PFSK-1 (cell line): Measurements from ENCODE around the gene TRUB2.

ENCODE experiments used
- FOXP2 ChIP-seq: optimal IDR thresholded peaks from 2 replicates; pipeline ENCODE3; 2011; ENCODE audit warnings: borderline replicate concordance, control low read depth, inconsistent platforms; ENCODE audit not compliant: insufficient read depth; ENCODE audit errors: extremely low read length, extremely low read depth
- POLR2AphosphoS5 ChIP-seq: IDR thresholded peaks from 2 replicates; pipeline ENCODE4 v1.6.1; 2012; ENCODE audit warnings: low read depth, mild to moderate bottlenecking, control low read depth, low read length, moderate library complexity
- SIN3A ChIP-seq: IDR thresholded peaks from 2 replicates; pipeline ENCODE4 v1.6.1; 2012; ENCODE audit warnings: mild to moderate bottlenecking, low read length, moderate library complexity, borderline replicate concordance; ENCODE audit not compliant: insufficient read depth
- TAF1 ChIP-seq: IDR thresholded peaks from 2 replicates; pipeline ENCODE4 v1.6.1; 2012; ENCODE audit warnings: low read length, control low read depth, borderline replicate concordance; ENCODE audit not compliant: insufficient read depth
- TF ChIP-seq, protein P1 (sequence below), 2 experiments: IDR thresholded peaks; 2 replicates each; pipeline versions ENCODE4 v1.6.1 to v1.8.0; 2011 to 2012; ENCODE audit warnings: low read depth in 2 of 2, low read length in 2 of 2, control low read depth in 1 of 2, inconsistent platforms in 1 of 2, mild to moderate bottlenecking in 1 of 2, moderate library complexity in 1 of 2; ENCODE audit not compliant: insufficient read depth in 1 of 2

DNA sequence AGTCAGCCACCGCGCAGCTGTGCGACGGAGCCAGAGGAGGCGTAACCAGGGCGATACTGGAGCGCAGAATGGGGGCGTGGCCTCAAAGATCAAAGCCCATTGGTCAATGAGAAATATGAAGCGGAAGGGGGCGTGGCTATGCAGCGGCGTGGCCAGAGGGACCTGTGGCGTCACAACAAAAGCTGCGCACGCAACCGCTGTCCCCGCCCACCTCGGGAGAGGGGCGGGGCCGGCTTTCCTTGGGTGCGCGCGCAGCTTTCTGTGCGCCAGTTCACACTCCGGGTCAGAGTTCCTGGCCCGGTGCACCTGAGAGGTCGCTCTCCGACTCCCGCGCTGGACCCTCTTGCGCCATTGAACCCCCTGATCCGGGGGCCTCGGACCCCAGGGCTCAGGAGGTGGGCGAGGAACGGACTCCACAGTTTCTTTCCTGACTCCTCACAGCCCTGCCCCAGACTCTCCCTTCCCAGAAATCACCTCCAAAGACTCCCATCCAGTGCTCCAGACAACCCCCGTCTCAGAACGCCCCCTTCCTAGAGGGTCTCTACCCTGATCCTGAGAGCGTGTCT, 46.2 kb downstream of the TRUB2 start, which contains the start of gene SWI5:
- TF ChIP-seq POLR2AphosphoS5 = peak; percentile 96
- TF ChIP-seq, protein P1, sequence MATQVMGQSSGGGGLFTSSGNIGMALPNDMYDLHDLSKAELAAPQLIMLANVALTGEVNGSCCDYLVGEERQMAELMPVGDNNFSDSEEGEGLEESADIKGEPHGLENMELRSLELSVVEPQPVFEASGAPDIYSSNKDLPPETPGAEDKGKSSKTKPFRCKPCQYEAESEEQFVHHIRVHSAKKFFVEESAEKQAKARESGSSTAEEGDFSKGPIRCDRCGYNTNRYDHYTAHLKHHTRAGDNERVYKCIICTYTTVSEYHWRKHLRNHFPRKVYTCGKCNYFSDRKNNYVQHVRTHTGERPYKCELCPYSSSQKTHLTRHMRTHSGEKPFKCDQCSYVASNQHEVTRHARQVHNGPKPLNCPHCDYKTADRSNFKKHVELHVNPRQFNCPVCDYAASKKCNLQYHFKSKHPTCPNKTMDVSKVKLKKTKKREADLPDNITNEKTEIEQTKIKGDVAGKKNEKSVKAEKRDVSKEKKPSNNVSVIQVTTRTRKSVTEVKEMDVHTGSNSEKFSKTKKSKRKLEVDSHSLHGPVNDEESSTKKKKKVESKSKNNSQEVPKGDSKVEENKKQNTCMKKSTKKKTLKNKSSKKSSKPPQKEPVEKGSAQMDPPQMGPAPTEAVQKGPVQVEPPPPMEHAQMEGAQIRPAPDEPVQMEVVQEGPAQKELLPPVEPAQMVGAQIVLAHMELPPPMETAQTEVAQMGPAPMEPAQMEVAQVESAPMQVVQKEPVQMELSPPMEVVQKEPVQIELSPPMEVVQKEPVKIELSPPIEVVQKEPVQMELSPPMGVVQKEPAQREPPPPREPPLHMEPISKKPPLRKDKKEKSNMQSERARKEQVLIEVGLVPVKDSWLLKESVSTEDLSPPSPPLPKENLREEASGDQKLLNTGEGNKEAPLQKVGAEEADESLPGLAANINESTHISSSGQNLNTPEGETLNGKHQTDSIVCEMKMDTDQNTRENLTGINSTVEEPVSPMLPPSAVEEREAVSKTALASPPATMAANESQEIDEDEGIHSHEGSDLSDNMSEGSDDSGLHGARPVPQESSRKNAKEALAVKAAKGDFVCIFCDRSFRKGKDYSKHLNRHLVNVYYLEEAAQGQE (IDR thresholded peaks at IDR 0.05; ENCODE audit: insufficient read depth in 1 of 2, low read depth in 2 of 2, low read length in 2 of 2) = no peak
- peak; percentile 79; the same call in 1 of the 2 replicates for TF ChIP-seq TAF1
- no peak for TF ChIP-seq SIN3A
- TF ChIP-seq FOXP2 = no peak
